ENCODE results near the gene ATF7IP. TPM values are rescaled to one million over a fixed set of nuclear protein-coding genes. Genes with fewer than 3 reads are reported as not detected.

Gene ATF7IP
- total RNA-seq, 1 donor from 2014 or later, result 153 TPM

- H3K27me3 Mint-ChIP-seq (ENCODE audit: unreplicated experiment), result peaks cover 3% of the 10 kb centered on the region
- peaks cover 4% of the 10 kb centered on the region for H3K9me3 Mint-ChIP-seq (ENCODE audit: unreplicated experiment)
- H3K36me3 Mint-ChIP-seq (ENCODE audit: low read depth, unreplicated experiment), result peaks cover 45% of the 10 kb centered on the region
- peaks cover 49% of the 10 kb centered on the region for H3K4me1 Mint-ChIP-seq (ENCODE audit: unreplicated experiment)
- peak overlapping the region; percentile 80 for H3K27ac Mint-ChIP-seq (ENCODE audit: unreplicated experiment)
- no peak for TF ChIP-seq CTCF (IDR thresholded peaks at IDR 0.05; ENCODE audit: unreplicated experiment)
- no peak for DNase-seq (ENCODE audit: low spot score)
- peak overlapping the region; percentile 2 for H3K4me3 Mint-ChIP-seq (ENCODE audit: unreplicated experiment)
These were observed 57.2 kb downstream of the ATF7IP start for GRCh38 chr12:14422516-14423230.

- Mint-ChIP-seq H3K4me1 (ENCODE audit: unreplicated experiment) (peaks cover 48% of the 10 kb centered on the region), H3K36me3 (ENCODE audit: low read depth, unreplicated experiment) (peaks cover 47% of the 10 kb centered on the region), H3K9me3 (ENCODE audit: unreplicated experiment) (peaks cover 4% of the 10 kb centered on the region), H3K27me3 (ENCODE audit: unreplicated experiment) (peaks cover 3% of the 10 kb centered on the region), H3K27ac (ENCODE audit: unreplicated experiment) (peak overlapping the region; percentile 19), H3K4me3 (ENCODE audit: unreplicated experiment) (peak overlapping the region; percentile 52)
- TF ChIP-seq CTCF (IDR thresholded peaks at IDR 0.05; ENCODE audit: unreplicated experiment), result no peak
- DNase-seq (ENCODE audit: low spot score), result no peak
These were observed 59.1 kb downstream of the ATF7IP start for GRCh38 chr12:14424545-14424944.

DNA sequence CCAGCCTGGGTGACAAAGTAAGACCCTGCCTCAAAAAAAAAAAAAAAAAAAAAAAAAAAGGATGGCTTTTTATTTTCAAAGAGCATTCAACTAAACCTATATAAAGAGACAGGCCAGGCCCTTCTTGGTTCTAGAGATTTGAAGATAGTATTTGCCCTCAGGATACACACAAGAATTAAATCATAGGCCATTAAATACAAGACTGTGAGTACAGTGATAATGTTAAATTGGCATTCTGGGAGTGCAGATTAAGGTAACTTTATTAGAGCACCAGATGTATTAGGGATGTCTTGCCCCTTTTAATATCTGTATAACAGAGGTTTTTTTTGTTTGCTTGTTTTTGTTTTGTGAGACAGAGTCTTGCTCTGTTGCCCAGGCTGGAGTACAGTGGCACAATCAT lies 61.3 kb downstream of the ATF7IP start:
- Mint-ChIP-seq H3K36me3 (ENCODE audit: low read depth, unreplicated experiment) (peaks cover 52% of the 10 kb centered on the region), H3K4me1 (ENCODE audit: unreplicated experiment) (peaks cover 30% of the 10 kb centered on the region), H3K9me3 (ENCODE audit: unreplicated experiment) (peaks cover 4% of the 10 kb centered on the region), H3K27ac (ENCODE audit: unreplicated experiment) (no peak overlapping the region), H3K4me3 (ENCODE audit: unreplicated experiment) (no peak overlapping the region), H3K27me3 (ENCODE audit: unreplicated experiment) (peaks cover 4% of the 10 kb centered on the region)
- TF ChIP-seq CTCF (IDR thresholded peaks at IDR 0.05; ENCODE audit: unreplicated experiment), result no peak
- no peak for DNase-seq (ENCODE audit: low spot score)

DNA sequence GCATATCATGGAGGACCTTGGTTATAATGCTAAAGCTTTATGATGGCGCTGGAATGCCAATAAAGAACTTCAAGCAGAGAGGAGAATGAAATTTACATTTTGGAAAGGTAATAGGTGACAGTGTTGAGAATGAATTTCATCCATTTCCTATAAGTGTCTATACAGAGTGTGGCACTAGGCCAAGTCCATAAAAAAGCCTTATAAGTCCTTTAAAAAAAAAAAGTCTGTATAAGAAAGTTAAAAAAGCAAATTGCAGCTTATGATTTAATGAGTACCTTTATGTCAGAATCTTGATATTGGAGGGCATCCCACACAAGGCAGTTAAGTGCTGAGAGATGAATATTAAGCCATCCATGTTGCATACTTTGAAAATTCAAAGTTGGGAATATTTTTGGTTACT lies 62.4 kb downstream of the ATF7IP start:
- TF ChIP-seq CTCF (IDR thresholded peaks at IDR 0.05; ENCODE audit: unreplicated experiment), result no peak
- Mint-ChIP-seq H3K27ac (ENCODE audit: unreplicated experiment) (no peak overlapping the region), H3K27me3 (ENCODE audit: unreplicated experiment) (peaks cover 5% of the 10 kb centered on the region), H3K36me3 (ENCODE audit: low read depth, unreplicated experiment) (peaks cover 47% of the 10 kb centered on the region), H3K9me3 (ENCODE audit: unreplicated experiment) (peaks cover 4% of the 10 kb centered on the region), H3K4me1 (ENCODE audit: unreplicated experiment) (peaks cover 21% of the 10 kb centered on the region), H3K4me3 (ENCODE audit: unreplicated experiment) (no peak overlapping the region)
- DNase-seq (ENCODE audit: low spot score), result no peak

DNA sequence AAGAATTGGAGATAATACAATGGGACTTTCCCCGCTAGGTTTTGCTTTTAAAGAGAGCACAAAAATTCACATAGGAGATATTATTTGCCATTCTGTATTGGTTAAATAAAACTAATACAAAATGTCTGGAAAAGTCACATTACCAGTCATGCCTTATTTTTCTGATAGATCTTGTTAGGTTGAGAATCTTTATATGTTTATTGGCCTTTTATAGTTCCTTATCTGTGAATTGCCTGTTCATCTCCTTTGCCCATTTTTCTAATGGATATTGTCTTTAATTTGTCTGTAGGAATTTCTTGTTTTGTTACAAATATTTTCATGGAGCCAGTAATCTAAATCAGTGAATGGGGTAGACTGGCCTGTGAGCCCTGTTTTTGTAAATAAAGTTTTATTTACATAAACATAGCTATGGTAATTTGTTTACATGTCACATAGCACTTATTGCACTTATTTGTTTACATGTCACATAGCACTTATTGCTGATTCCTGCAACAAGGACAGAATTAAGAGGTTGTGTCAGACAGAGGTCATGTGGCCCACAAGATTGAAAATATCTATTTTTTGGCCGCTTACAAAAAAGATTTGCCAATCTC lies 65.0 kb downstream of the ATF7IP start:
- Mint-ChIP-seq H3K9me3 (ENCODE audit: unreplicated experiment) (no peaks in the 10 kb centered on the region), H3K4me3 (ENCODE audit: unreplicated experiment) (peak overlapping the region; percentile 13)
- no peak for DNase-seq (ENCODE audit: low spot score)

More for the DNA sequence above, 65.0 kb downstream of the ATF7IP start:
- Mint-ChIP-seq H3K36me3 (ENCODE audit: low read depth, unreplicated experiment) (peaks cover 40% of the 10 kb centered on the region), H3K27me3 (ENCODE audit: unreplicated experiment) (peaks cover 2% of the 10 kb centered on the region), H3K27ac (ENCODE audit: unreplicated experiment) (no peak overlapping the region), H3K4me1 (ENCODE audit: unreplicated experiment) (peaks cover 4% of the 10 kb centered on the region)
- no peak for TF ChIP-seq CTCF (IDR thresholded peaks at IDR 0.05; ENCODE audit: unreplicated experiment)
